Vagina (tissue), 2 donors: ENCODE measurements around the gene PARPBP. TPM values are rescaled to one million over a fixed set of nuclear protein-coding genes. Genes with fewer than 3 reads are reported as not detected.
A peak's percentile ranks its signal among the peaks of the same experiment; 100 is the strongest.
"Not testable (repeated sequence)": the region's sequence is repeated elsewhere in the genome, so short reads cannot be mapped to it uniquely, and the experiment has no call there.

Experiments
- DNase-seq, 2 donors: peaks; one replicate each; pipeline ENCODE4 v3.0.0-alpha.2; 2017; ENCODE audit errors: extremely low spot score in 2 of 2
- H3K27ac ChIP-seq: fragments of 200-600 bp; sonication (generic); one replicate; pipeline ENCODE4 v1.5.1; 2019
- H3K27me3 ChIP-seq: fragments of 200-600 bp; sonication (generic); one replicate; pipeline ENCODE4 v1.5.1; 2019
- H3K36me3 ChIP-seq, 2 donors: fragments of 200-600 bp; sonication (generic); one replicate each; pipeline ENCODE4 v1.5.1; 2017 to 2019
- H3K4me1 ChIP-seq: fragments of 200-600 bp; sonication (generic); one replicate; pipeline ENCODE4 v1.5.1; 2019
- H3K4me3 ChIP-seq, 2 donors: fragments of 200-600 bp; sonication (generic); 1 replicate in 1 of 2; 2 replicates in 1 of 2; pipeline ENCODE4 v1.5.1; 2016 to 2019
- H3K9me3 ChIP-seq: fragments of 200-600 bp; sonication (generic); one replicate; pipeline ENCODE4 v1.5.1; 2019
- POLR2A ChIP-seq, 2 donors: fragments of 450-650 bp; IDR thresholded peaks; one replicate each; pipeline ENCODE4 v1.6.1; 2017; ENCODE audit warnings: antibody characterized with exemption in 2 of 2, mild to moderate bottlenecking in 2 of 2, moderate library complexity in 2 of 2
- POLR2AphosphoS5 ChIP-seq, 2 donors: sonication (generic); formaldehyde crosslinking; IDR thresholded peaks; one replicate each; pipeline ENCODE4 v1.9.0; 2017; ENCODE audit warnings: antibody characterized with exemption in 2 of 2, mild to moderate bottlenecking in 2 of 2, low read depth in 1 of 2; ENCODE audit not compliant: insufficient read depth in 1 of 2
- intact Hi-C: fragments of 100-400 bp; cut with DNase I; formaldehyde crosslinking; loops from one replicate; pipeline ENCODE4 v1.15.1; 2023
- total RNA-seq: library from RNA; depleted of rRNA; stranded (reverse); fragments of >200 nt; gene quantifications from one replicate; pipeline ENCODE4 v1.2.3, GENCODE V29; 2016
- TF ChIP-seq, protein P1 (sequence below), 3 experiments: fragments of 450-650 bp in 2 of 3; fragments of 200-600 bp in 1 of 3; sonication (generic) in 1 of 3; IDR thresholded peaks; one replicate each; pipeline ENCODE4 v1.5.1; 2017 to 2019; ENCODE audit warnings: antibody characterized with exemption in 3 of 3, mild to moderate bottlenecking in 2 of 3, moderate library complexity in 2 of 3

The PARPBP gene
- total RNA-seq, 1 donor from 2014 or later: 3.7 TPM

- DNase-seq: no peak
- H3K27ac ChIP-seq: no peak overlapping the region
- no peaks in the 10 kb centered on the region for H3K27me3 ChIP-seq
- H3K4me1 ChIP-seq: no peaks in the 10 kb centered on the region
- H3K9me3 ChIP-seq: no peaks in the 10 kb centered on the region
- no peaks in the 10 kb centered on the region for H3K36me3 ChIP-seq
- H3K4me3 ChIP-seq: no peak overlapping the region
- intact Hi-C loops: no loop called here
- TF ChIP-seq POLR2A (IDR thresholded peaks at IDR 0.05) (no peak), POLR2AphosphoS5 (IDR thresholded peaks at IDR 0.05; ENCODE audit: insufficient read depth in 1 of 2, low read depth in 1 of 2) (no peak)
- TF ChIP-seq, protein P1, sequence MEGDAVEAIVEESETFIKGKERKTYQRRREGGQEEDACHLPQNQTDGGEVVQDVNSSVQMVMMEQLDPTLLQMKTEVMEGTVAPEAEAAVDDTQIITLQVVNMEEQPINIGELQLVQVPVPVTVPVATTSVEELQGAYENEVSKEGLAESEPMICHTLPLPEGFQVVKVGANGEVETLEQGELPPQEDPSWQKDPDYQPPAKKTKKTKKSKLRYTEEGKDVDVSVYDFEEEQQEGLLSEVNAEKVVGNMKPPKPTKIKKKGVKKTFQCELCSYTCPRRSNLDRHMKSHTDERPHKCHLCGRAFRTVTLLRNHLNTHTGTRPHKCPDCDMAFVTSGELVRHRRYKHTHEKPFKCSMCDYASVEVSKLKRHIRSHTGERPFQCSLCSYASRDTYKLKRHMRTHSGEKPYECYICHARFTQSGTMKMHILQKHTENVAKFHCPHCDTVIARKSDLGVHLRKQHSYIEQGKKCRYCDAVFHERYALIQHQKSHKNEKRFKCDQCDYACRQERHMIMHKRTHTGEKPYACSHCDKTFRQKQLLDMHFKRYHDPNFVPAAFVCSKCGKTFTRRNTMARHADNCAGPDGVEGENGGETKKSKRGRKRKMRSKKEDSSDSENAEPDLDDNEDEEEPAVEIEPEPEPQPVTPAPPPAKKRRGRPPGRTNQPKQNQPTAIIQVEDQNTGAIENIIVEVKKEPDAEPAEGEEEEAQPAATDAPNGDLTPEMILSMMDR (IDR thresholded peaks at IDR 0.05): no peak
Observed at GRCh38 chr12:102144221-102144620, 24.2 kb downstream of the PARPBP start.

DNA sequence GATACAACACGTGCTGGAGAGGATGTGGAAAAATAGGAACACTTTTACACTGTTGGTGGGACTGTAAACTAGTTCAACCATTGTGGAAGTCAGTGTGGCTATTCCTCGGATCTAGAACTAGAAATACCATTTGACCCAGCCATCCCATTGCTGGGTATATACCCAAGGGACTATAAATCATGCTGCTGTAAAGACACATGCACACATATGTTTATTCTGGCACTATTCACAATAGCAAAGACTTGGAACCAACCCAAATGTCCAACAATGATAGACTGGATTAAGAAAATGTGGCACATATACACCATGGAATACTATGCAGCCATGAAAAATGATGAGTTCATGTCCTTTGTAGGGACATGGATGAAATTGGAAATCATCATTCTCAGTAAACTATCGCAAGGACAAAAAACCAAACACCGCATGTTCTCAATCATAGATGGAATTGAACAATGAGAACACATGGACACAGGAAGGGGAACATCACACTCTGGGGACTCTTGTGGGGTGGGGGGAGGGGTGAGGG, 27.1 kb downstream of the PARPBP start:
- intact Hi-C loops: not testable (repeated sequence)

DNA sequence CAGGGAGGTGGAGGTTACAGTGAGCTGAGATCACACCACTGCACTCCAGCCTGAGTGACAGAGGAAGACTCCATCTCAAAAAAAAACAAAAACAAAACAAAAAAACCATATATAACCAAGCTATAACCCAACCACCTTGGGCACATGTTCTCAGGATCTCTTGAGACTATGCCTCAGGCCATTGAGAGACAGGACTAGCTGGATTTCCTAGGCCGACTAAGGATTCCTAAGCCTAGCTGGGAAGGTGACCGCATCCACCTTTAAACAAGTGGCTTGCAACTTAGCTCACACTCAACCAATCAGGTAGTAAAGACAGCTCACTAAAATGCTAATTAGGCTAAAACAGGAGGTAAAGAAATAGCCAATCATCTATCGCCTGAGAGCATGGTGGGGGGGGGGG, 35.2 kb downstream of the PARPBP start:
- H3K9me3 ChIP-seq, H3K4me1 ChIP-seq, H3K36me3 ChIP-seq, H3K27me3 ChIP-seq, intact Hi-C loops, DNase-seq, H3K27ac ChIP-seq, H3K4me3 ChIP-seq: not testable (repeated sequence)

More for the DNA sequence above, 27.1 kb downstream of the PARPBP start:
- not testable (repeated sequence) for H3K9me3 ChIP-seq, H3K4me3 ChIP-seq, DNase-seq, H3K27ac ChIP-seq, H3K4me1 ChIP-seq, H3K36me3 ChIP-seq, H3K27me3 ChIP-seq

- H3K36me3 ChIP-seq: no peaks in the 10 kb centered on the region
- H3K4me3 ChIP-seq: no peak overlapping the region
- H3K27me3 ChIP-seq: no peaks in the 10 kb centered on the region
- no peaks in the 10 kb centered on the region for H3K4me1 ChIP-seq
- no peak overlapping the region for H3K27ac ChIP-seq
- no peak for TF ChIP-seq POLR2AphosphoS5 (IDR thresholded peaks at IDR 0.05; ENCODE audit: insufficient read depth in 1 of 2, low read depth in 1 of 2)
- no peak for TF ChIP-seq POLR2A (IDR thresholded peaks at IDR 0.05)
- TF ChIP-seq, protein P1 (IDR thresholded peaks at IDR 0.05): no peak
- no peak for DNase-seq
- intact Hi-C loops: no loop called here
- H3K9me3 ChIP-seq: no peaks in the 10 kb centered on the region
Observed at GRCh38 chr12:102163383-102163782, 43.4 kb downstream of the PARPBP start.

- Histone ChIP-seq H3K4me1 (no peaks in the 10 kb centered on the region), H3K36me3 (no peaks in the 10 kb centered on the region), H3K4me3 (no peak overlapping the region), H3K9me3 (no peaks in the 10 kb centered on the region), H3K27ac (no peak overlapping the region), H3K27me3 (no peaks in the 10 kb centered on the region)
- TF ChIP-seq POLR2A (IDR thresholded peaks at IDR 0.05): no peak
- no peak for TF ChIP-seq POLR2AphosphoS5 (IDR thresholded peaks at IDR 0.05; ENCODE audit: insufficient read depth in 1 of 2, low read depth in 1 of 2)
- TF ChIP-seq, protein P1 (IDR thresholded peaks at IDR 0.05): no peak
- DNase-seq: no peak
- intact Hi-C loops: no loop called here
Observed at GRCh38 chr12:102167821-102168604, 48.0 kb downstream of the PARPBP start.

DNA sequence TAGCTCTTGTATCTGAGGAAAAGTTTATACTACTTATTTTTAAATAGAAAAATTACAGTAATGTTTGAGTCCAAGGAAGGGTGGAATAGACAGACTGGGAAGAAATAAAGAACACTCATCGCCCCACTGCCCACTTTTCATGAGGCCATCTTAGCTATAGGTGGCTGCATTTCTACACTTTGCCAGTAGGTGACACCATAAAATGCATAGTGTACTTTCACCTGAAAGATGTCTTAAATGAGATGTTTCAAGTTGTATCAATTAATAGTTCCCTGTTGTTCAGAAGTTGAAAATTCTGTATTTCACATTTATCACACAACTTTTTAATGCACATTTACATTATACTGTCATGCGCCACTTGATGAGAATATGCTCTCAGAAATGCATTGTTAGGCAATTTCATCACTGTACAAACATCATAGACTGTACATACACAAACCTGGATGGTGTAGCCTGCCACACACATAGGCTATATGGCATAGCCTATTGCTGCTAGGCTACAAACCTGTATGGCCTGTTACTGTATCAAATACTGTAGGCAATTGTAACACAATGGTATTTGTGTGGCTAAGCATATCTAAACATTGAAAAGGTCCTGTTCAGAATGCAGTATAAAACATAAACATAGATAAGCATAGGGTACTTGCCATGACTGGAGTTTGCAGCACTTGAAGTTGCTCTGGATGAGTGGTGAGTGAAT, 50.1 kb downstream of the PARPBP start:
- Histone ChIP-seq H3K4me1 (no peaks in the 10 kb centered on the region), H3K27ac (no peak overlapping the region), H3K4me3 (no peak overlapping the region), H3K27me3 (no peaks in the 10 kb centered on the region), H3K36me3 (no peaks in the 10 kb centered on the region), H3K9me3 (no peaks in the 10 kb centered on the region)
- intact Hi-C loops: no loop called here
- TF ChIP-seq POLR2A (IDR thresholded peaks at IDR 0.05): no peak
- TF ChIP-seq, protein P1 (IDR thresholded peaks at IDR 0.05): peak in 1 of 3 experiments; percentile 37
- TF ChIP-seq POLR2AphosphoS5 (IDR thresholded peaks at IDR 0.05; ENCODE audit: insufficient read depth in 1 of 2, low read depth in 1 of 2): no peak
- no peak for DNase-seq
